Stimulated activated CD4-positive, alpha-beta T cell treated with anti-CD3 and anti-CD28 coated beads, Interleukin-1b, Interleukin-23, amount 100 ng/mL, for 1 hour (primary cell): ENCODE results near the gene NODAL.
A peak's percentile ranks its signal among the peaks of the same experiment; 100 is the strongest.
"Not testable (repeated sequence)": the region's sequence is repeated elsewhere in the genome, so short reads cannot be mapped to it uniquely, and the experiment has no call there.

ENCODE experiments used
- DNase-seq, 2 donors: peaks; one replicate each; pipeline ENCODE4 v3.0.0-alpha.2; 2020; ENCODE audit warnings: low read depth in 2 of 2

The NODAL gene

DNA sequence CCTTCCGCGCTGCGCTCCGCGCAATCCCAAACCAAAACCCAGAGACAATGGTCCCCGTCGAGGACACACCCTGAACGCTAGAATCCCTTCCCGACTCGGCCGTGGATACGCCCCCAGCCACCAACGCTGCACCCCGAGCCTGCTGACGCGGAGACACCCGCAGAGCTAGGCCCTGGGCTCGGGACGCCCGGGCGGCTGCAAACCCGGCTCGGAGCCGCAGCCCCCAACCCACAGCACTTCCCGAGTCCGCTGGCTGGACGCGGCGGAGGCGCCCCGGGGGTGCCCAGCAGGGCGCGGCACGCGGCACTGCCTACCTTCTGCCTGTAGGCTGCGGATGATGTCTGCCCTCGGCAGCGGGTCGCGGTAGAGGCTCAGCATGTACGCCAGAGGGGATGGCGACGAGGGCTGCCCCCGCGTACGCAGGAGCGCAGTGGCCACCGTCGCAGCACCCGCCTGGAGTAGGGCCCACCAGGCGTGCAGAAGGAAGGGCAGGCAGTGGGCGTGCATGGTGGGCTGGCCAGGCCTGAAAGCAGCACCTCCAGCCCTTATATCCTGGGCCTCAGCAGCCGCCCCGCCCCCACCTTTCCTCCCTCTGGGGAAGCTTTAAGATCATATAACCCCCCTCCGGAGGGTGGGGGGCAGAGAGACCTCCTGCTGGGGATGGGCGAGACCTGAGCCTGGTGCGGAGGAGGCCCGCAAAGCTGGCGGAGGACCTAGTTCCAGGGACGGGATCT lies at the start of gene NODAL:
TSS of gene NODAL (minus strand) at position 521 of the 734 bp plus-strand sequence. CDS start at position 507, 14 bp downstream.
- no peak for DNase-seq

DNA sequence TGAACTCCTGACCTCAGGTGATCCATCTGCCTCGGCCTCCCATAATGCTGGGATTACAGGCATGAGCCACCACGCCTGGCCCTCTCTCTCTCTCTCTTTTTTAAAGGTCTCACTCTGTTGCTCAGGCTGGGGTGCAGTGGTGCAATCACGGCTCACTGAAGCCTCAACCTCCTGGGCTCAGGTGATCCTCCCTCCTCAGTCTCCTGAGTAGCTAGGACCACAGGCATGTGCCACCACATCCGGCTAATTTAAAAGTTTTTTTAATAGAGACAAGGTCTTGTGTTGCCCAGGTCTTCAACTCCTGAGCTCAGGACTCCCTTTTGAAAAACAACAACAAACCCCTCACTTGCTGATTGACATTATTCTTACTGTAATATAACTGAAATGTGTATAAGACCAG lies 48.7 kb upstream of the NODAL start:
- DNase-seq: no peak

DNA sequence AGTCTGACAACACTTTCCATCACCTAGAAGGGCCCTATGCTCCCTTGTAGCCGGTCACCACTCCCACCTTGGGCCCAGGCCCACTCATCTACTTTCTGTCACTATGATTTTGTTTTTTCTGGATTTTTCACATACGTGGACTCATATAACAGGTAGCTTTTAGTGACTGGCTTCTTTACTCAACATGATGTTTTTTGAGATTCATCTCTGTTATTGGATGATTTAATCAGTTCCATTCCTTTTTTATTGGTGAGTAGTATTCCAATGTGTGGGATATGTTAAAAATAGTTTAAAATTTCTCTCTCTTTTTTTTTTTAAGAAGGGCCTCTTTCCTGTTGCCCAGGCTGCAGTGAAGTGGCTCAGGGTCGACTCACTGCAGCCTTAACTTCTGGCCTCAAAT lies 46.3 kb upstream of the NODAL start:
- DNase-seq: no peak

DNA sequence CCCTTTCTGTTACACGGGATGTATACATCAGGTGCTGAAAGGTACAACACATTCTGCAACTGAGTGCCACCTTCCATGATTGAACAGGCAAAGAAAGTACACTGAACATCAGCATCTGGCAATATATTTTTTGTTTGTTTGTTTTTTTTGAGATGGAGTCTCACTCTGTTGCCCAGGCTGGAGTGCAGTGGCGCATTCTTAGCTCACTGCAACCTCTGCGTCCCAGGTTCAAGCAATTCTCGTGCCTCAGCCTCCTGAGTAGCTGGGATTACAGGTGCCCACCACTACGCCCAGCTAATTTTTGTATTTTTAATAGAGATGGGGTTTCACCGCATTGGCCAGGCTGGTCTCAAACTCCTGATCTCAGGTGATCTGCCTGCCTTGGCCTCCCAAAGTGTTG lies 42.4 kb upstream of the NODAL start:
- not testable (repeated sequence) for DNase-seq

DNA sequence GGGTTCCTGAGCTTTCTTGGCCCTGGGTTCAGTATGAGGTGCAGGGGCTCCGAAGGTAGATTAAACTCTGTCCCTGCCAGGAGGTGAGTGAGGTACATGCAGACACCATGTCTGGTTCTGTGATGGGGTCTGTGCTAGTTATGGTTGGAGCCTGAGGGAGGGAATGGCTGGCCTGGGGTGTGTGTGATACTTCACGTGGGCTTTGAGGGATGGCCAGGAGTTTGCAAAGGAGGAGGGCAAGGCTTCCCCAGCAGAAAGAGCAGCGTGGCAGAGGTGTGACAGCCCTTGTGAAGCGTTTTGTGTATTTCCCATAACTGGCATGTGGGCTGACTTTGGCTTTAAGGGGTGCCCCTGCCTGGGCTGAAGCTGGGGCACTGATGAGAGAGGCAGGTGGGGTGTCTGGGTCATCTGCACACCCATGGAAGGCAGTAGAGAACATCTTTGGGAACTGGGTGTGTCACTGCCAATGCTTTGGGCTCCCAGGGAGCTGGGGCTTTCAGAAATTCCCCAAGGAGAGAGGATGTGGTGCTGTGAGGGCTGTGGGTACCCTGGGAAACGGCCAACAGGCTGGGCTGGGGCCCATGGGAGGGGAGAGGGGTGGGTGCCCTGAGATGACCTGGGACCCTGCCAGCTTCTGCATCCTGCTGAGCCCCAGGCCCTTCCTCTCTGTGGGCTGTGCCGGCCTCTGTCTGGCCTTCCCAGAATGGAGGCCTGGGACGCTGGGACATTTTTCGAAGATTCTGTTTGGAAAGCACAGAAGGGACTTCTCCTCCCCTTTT lies 41.7 kb upstream of the NODAL start:
- no peak for DNase-seq

DNA sequence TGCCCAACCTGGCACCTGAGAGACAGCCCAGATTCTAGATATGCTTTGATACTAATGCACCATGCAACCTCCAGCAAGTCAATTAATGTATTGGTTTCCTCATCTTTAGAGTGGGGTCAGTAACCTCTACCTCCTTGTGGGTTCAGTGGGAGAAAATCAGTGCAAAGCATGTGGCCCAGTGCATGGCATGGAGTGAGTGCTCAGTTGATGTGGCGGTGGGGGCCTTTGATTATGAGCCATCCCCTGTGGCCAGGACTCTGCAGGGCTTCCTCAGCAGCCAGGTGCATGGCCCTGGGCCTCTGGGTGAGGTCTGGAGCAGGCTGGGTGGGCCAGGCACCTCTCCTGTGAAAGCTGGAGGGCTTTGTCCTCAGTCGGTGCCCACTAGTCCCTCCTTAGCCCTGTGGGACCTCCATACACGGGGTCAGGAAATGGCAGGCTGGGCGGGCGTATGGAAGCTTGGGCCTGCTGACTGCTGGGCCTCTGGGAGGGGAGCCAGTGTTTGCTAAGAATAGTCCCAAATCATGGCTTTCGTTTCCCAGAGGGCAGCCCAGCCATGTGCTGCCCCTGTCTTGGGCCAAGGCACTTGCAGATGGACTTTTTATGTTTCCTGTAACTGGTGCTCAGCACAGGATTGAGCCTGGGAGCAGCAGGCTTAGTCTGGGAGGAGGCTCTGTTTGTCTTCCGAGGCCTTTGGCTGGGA lies 40.5 kb upstream of the NODAL start:
- DNase-seq: no peak

- no peak for DNase-seq
Measured at GRCh38 chr10:70481105-70481504, 39.6 kb upstream of the NODAL start.

- no peak for DNase-seq
Measured at GRCh38 chr10:70480239-70480861, 38.9 kb upstream of the NODAL start.

DNA sequence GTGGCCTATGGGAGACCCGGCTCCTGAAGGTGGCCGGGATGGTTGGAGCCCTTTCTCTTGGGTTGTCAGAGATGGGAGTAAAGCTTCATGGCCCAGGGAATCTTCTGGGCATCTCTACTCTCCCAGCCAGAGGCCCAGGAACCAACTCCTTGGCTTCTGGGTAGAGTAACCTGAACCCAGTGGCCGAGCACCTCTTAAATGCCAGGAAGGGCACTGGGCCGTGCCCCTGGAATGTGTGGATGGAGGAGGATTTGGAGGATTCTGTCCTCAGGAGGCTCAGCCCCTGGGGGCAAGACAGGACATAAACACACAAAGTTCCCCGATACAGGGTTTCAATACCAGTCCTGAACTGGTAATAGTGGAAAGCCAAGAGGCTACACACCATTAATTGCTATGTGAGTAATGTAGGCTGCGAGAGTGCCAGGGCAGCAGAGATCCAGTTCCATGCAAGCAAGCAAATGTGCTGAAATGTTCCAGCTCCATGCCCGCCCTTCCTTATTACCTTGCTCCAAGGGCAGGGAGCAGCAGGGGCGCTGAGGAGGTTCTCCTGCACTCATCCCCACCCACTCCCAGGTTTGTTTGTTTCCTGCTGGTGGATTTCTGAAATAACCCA lies 38.3 kb upstream of the NODAL start:
- no peak for DNase-seq

- no peak for DNase-seq
Measured at GRCh38 chr10:70479165-70479581, 37.7 kb upstream of the NODAL start.

- DNase-seq: peak in 1 of 2 donors; percentile 34
Measured at GRCh38 chr10:70478191-70479164, 37.0 kb upstream of the NODAL start, which contains the start of gene PALD1. Gene PALD1, plus strand, starts transcription at chr10:70478767. Its CDS starts 47,185 bp downstream, at chr10:70525952.

- DNase-seq: peak; percentile 43 to 52
Measured at GRCh38 chr10:70477661-70478162, 36.2 kb upstream of the NODAL start.

DNA sequence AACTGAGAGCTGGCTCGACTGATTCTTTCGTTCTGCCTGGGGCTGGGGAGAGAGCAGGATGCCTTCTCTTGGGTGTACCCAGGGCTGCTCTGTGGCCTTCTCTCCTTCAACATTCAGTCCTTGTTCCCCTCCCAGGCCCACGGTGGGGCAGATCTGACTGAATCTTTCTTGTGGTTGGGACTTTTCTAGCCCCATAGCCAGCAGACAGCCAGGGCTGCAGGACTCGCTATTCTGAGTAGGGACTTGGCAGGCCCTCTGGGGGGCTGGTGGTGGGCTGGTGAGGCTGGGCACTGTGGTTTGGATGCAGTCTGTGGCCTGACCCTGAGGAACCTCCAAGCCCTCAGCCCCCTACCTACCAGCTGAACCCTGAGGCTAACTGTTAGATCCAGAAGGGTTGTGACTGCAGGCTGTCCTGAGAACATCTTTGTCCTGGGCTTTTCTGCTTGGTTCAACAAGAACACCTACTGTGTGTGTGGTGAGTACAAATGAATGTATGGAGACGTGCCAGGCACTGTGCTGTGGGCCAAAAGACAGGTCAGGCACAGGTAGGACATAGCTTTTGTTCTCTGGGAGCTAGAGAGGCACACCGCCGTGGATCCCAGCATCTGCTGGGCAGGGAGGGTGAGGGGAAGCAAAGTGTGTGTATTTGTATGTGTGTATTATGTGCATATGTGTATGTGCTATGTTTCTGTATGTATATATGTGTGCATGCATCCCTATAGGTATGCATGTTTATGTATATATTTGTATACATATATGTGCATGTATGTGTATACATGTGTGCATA lies 35.0 kb upstream of the NODAL start:
- DNase-seq: no peak

- DNase-seq: no peak
Measured at GRCh38 chr10:70475661-70476060, 34.2 kb upstream of the NODAL start.

DNA sequence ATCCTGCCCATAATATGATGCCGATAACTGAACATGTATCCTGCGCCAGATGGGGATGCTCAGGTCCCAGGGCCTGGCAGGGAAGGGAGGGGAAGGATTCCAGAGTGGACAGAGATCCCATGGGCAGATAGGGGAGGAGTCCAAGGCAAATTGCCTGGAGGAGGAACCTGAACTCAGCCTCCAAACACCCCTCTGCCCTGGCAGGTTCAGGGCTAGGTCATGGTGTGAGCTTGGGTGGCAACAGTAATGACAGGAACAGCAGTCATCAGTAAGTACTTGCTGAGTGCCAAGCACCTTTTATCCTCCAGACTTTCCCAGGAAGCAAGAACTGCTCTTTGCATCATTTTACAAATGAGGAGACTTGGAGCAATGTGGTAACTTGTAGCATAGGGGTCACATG lies 33.3 kb upstream of the NODAL start:
- no peak for DNase-seq

DNA sequence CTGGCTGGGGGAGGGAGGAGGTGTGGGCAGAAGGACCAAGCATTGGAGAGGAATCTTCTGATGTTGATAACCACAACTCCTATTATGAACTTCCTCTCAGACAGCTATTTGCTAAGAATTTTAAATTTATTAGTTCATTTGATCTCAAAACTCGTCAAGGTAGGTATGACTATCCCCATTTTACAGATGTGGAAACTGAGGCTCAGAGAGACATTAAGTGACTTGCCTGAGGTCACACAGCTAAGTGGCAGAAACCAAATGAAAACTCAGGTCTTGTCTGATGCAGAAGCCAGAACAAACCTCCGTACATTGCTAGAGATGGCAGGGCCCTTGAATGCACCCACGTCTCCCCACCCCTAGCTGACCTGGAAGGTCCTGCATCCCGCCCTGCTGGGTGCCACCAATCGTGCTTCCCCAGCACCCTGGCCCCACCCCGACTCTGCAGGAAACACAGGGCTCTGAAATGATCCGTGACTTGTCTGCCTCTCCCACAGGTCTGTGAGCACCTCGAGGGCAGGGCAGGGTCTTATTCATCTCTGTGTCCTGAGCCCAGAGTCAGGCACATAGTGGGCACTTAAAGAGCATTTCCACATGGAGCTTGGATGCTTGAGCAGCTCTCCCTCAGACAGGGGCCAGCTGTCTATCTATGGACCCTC lies 31.4 kb upstream of the NODAL start:
- no peak for DNase-seq

- DNase-seq: no peak
Measured at GRCh38 chr10:70466951-70467350, 25.5 kb upstream of the NODAL start.

DNA sequence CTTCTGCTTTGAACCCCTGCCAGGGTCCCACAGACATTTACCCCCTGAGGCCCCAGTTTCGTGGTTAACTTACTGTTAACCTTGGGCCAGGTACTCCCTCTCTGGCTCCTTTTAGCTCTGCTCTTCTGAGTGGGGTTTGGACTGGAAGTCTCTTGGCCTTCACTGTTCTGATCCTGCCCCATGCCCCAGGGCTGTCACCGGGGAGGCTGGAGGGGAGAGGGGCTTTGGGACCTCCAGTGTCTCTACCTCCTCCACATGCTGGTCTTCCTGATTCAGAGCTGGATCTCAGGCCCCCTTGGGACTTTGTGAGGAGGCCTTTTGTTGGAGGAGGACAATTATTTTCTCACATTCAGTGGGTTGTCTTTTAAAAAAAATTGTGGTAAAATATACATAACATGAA lies 24.4 kb upstream of the NODAL start:
- DNase-seq: no peak

GRCh38 chr10:70465278-70465677 lies 23.8 kb upstream of the NODAL start:
- no peak for DNase-seq
